ENCODE data around the gene HMG20B.
"Not testable (repeated sequence)": the region's sequence is repeated elsewhere in the genome, so short reads cannot be mapped to it uniquely, and the experiment has no call there.

Gene HMG20B

DNA sequence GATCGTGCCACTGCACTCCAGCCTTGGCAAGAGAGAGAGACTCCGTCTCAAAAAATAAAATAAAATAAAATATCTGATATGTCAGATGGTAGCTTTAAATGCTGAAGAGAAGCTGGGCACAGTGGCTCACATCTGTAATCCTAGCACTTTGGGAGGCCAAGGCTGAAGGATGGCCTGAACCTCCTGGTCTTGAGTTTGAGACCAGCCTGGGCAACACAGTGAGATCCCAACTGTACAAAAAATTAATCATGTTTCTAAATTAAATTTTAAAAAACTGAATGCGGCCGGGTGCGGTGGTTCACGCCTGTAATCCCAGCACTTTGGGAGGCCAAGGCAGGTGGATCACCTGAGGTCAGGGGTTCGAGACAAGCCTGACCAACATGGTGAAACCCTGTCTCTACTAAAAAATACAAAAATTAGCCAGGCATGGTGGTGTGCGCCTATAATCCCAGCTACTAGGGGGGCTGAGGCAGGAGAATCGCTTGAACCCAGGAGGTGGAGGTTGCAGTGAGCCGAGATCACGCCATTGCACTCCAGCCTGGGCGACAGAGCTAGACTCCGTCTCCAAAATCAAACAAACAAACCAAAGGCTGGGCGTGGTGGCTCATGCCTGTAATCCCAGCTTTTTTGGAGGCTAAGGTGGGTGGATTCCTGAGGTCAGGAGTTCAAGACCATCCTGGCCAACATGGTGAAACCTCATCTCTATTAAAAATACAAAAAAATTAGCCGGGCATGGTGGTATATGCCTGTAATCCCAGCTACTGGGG lies 11.5 kb downstream of the HMG20B start:
- not testable (repeated sequence) for DNase-seq (ENCODE audit: low read depth in 3 of 3)

GRCh38 chr19:3585301-3586126 lies 12.8 kb downstream of the HMG20B start, which contains the start of gene GIPC3:
GIPC3 (plus strand) TSS chr19:3585478; CDS start chr19:3585598, 120 bp downstream.
- DNase-seq (ENCODE audit: low read depth in 3 of 3) = no peak

GRCh38 chr19:3586127-3586626 lies 13.4 kb downstream of the HMG20B start:
- no peak for DNase-seq (ENCODE audit: low read depth in 3 of 3)

DNA sequence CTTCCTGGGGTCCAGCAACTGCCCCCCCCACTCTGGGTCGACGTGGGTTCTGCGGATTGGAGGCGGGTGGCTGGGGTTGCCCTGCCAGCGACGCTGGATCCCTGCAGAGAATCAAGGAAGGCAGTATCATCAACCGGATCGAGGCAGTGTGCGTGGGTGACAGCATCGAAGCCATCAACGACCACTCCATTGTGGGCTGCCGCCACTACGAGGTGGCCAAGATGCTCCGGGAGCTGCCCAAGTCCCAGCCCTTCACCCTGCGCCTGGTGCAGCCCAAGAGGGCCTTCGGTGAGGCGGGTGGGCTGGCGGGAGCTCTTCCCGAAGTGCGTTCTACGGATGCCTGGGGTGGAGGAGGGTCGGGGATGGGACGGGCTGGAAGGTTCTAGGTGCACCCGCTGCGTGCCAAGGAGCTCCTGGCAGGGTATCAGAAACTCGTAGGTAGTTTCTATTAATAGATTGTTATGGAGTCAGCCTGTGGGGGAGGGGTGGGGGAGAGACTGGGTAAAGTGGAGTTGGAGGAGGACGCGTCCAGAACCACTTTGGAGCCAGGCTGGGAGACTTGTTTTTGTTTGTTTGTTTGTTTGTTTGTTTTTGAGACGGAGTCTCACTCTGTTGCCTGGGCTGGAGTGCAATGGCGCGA lies 14.1 kb downstream of the HMG20B start:
- no peak for DNase-seq (ENCODE audit: low read depth in 3 of 3)

DNA sequence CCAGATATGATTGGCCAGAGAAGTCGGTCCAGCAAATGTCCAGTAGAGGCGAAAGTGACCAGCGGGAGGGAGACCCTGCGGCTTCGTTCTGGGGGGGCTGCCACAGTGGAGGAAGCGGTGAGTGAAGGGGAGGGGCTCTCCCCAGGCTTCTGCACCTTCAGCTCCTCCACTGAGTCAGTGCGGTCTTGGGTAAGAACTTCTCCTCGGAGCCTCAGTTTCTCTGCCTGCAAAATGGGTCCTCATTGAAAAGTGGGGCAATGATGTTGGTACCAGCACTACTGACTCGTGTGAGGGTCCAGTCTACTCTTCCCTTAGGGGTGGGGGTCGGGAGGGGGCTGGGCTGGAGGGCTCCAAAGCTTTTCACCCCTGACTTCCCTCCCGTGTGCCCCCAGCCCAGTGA lies 16.7 kb downstream of the HMG20B start:
- no peak for DNase-seq (ENCODE audit: low read depth in 3 of 3)

- no peak for DNase-seq (ENCODE audit: low read depth in 3 of 3)
These were observed 17.2 kb downstream of the HMG20B start for GRCh38 chr19:3589949-3590348.

GRCh38 chr19:3590991-3591659 lies 18.4 kb downstream of the HMG20B start:
- no peak for DNase-seq (ENCODE audit: low read depth in 3 of 3)

- DNase-seq (ENCODE audit: low read depth in 3 of 3) = no peak
These were observed 19.3 kb downstream of the HMG20B start for GRCh38 chr19:3591876-3592613.

GRCh38 chr19:3593156-3593555 lies 20.4 kb downstream of the HMG20B start:
- DNase-seq (ENCODE audit: low read depth in 3 of 3) = no peak

- no peak for DNase-seq (ENCODE audit: low read depth in 3 of 3)
These were observed 22.8 kb downstream of the HMG20B start for GRCh38 chr19:3595521-3596061.

GRCh38 chr19:3599776-3600187 lies 27.0 kb downstream of the HMG20B start:
- DNase-seq (ENCODE audit: low read depth in 3 of 3) = no peak

DNA sequence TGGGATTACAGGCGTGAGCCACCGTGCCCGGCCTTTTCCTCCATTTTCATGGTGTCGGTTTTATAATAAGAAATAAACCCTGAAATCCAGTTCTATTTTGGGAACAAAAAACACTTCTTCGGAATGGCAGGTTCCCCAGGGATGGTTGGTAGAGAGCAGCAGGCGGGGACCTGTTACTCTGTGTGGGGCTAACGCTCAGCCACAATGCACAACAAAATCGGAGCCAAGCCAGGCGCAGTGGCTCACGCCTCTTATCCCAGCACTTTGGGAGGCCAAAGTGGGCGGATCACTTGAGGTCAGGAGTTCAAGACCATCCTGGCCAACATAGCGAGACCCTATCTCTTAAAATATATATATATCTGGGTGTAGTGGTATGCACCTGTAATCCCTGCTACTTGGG lies 28.3 kb downstream of the HMG20B start:
- no peak for DNase-seq (ENCODE audit: low read depth in 3 of 3)

- no peak for DNase-seq (ENCODE audit: low read depth in 3 of 3)
These were observed 30.5 kb downstream of the HMG20B start for GRCh38 chr19:3603121-3603811.

- DNase-seq (ENCODE audit: low read depth in 3 of 3) = no peak
These were observed 31.7 kb downstream of the HMG20B start for GRCh38 chr19:3604227-3604986.

DNA sequence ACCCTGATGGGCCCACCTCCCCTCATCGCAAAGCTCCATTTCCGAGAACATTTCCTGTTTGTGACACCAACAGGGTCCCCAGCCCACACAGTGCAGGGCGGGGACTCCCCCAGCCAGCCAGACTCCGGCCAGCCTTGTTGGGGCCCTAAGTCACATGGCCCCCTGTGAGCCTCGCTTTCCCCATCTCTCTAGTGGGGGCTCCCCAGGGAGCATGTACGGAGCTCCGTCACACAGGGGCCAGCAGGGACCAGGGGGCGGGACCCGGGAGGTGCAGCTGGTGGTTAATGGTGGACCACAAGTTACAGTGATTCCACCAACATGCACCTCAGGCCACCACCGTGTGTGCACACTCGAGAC lies 32.2 kb downstream of the HMG20B start:
- DNase-seq (ENCODE audit: low read depth in 3 of 3) = no peak

DNA sequence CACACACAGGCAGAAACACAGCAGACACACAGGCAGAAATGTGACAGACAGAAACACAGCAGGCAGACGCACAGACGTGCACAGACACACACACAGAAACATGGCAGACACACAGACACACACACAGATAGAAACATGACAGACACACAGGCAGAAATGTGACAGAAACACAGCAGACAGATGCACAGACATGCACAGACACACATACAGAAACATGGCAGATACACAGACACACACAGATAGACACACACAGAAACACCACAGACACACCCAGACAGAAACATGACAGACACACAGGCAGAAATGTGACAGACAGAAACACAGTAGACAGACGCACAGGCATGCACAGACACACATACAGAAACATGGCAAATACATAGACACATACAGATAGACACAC lies 32.6 kb downstream of the HMG20B start:
- no peak for DNase-seq (ENCODE audit: low read depth in 3 of 3)

DNA sequence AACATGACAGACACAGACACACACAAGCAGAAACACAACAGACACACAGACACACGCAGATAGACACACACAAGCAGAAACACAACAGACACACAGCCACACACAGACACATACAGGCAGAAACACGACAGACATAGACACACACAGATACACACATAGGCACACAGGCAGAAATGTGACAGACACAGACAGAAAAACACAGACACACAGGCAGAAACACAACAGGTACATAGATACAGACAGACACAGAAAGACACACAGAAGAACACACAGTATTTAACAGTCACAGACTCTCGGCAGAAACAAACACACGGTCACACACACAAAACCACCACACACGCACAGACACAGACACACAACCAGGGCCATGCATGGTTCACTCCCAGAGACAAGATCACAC lies 33.0 kb downstream of the HMG20B start:
- DNase-seq (ENCODE audit: low read depth in 3 of 3) = no peak

DNA sequence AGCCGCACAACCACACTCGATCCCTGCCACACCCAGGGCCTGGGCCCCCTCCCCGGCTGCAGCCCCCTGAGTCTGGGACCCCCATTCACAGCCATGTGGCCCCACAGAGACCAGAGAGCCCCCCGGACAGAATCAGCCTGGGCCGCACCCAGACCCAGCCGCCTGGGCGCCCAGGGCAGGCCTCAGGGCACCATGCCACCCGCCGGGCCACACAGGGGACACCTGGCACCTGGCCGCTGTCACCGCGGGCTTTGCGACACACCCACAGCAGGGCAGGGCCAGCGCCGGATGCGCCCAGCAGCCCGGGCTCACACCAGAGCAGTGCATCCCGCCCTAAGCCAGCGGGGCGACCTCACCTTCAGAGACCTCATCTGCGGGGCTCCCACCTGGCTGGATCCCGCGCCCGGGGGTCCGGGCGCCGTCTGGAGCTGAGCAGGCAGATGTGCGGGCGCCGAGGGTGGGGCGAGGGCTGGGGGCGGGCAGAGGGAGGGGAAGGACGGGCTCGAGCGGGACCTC lies 33.5 kb downstream of the HMG20B start:
- DNase-seq (ENCODE audit: low read depth in 3 of 3) = no peak

DNA sequence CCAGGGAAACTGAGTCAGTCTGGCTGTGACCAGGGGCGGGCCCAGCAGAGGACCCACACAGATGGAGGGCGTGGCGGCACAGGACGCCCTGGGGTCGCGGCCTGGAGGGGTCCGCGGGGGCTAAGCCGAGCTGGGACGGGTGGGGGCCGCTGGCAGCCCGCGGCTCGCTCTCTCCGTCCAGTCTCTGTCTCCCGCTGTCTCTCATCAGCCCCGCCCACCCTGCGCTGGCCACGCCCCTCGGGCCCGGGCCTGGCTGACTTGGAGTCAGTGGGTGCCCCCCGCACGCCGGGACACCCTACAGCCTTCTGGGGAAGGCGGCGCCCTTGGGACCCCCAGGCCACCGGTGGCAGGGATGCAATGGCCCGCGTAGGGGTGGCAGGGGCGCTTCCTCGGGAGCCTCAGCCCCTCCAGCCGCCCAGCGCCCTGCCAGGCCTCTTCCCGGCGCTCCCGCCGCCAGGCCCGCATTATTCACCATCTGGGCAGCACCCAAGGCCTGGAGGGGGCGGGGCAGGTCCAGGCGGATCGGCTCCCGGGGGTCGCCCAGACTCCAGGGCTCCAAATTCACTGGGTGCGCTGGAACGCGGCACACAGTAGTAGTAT lies 34.0 kb downstream of the HMG20B start, which contains the start of gene TBXA2R:
Gene TBXA2R (minus strand): TSS at position 186 of the 600 bp plus-strand sequence. CDS start 6,241 bp downstream, outside the sequence.
- peak in 2 of 3 donors; percentile 21 to 57 for DNase-seq (ENCODE audit: low read depth in 3 of 3)

Data from stimulated activated CD4-positive, alpha-beta T cell treated with anti-CD3 and anti-CD28 coated beads, TNF-alpha, amount 100 ng/mL, for 48 hours (primary cell).